Astrocyte (in vitro differentiated cells and primary cell): ENCODE data around the gene CPNE2.

Source experiments
- EZH2 ChIP-seq: IDR thresholded peaks from 2 replicates; pipeline ENCODE4 v1.6.1; 2012; ENCODE audit warnings: mild to moderate bottlenecking, low read length, inconsistent platforms; ENCODE audit not compliant: insufficient read depth
- TF ChIP-seq, protein P1 (sequence below): IDR thresholded peaks from 2 replicates; pipeline ENCODE4 v1.5.1; 2011; ENCODE audit warnings: low read depth, mild to moderate bottlenecking, inconsistent platforms, low read length, moderate library complexity; ENCODE audit not compliant: insufficient read depth

- TF ChIP-seq, protein P1, sequence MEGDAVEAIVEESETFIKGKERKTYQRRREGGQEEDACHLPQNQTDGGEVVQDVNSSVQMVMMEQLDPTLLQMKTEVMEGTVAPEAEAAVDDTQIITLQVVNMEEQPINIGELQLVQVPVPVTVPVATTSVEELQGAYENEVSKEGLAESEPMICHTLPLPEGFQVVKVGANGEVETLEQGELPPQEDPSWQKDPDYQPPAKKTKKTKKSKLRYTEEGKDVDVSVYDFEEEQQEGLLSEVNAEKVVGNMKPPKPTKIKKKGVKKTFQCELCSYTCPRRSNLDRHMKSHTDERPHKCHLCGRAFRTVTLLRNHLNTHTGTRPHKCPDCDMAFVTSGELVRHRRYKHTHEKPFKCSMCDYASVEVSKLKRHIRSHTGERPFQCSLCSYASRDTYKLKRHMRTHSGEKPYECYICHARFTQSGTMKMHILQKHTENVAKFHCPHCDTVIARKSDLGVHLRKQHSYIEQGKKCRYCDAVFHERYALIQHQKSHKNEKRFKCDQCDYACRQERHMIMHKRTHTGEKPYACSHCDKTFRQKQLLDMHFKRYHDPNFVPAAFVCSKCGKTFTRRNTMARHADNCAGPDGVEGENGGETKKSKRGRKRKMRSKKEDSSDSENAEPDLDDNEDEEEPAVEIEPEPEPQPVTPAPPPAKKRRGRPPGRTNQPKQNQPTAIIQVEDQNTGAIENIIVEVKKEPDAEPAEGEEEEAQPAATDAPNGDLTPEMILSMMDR, result no peak
- no peak for TF ChIP-seq EZH2
Observed at GRCh38 chr16:57062329-57062728, 30.1 kb upstream of the CPNE2 start.
